Glutamatergic neuron (in vitro differentiated cells): ENCODE results near the gene NUP93. TPM values are rescaled to one million over a fixed set of nuclear protein-coding genes. Genes with fewer than 3 reads are reported as not detected.

Source experiments
- DNase-seq: peaks from one replicate; pipeline ENCODE4 v3.0.0; 2022
- H3K27ac Mint-ChIP-seq: one replicate; pipeline ENCODE4 v1.8.0; 2020; ENCODE audit warnings: mild to moderate bottlenecking, mixed read lengths, inconsistent platforms; ENCODE audit not compliant: unreplicated experiment
- H3K27me3 Mint-ChIP-seq: one replicate; pipeline ENCODE4 v1.8.0; 2020; ENCODE audit warnings: mild to moderate bottlenecking, moderate library complexity, mixed read lengths, inconsistent platforms; ENCODE audit not compliant: unreplicated experiment
- H3K36me3 Mint-ChIP-seq: one replicate; pipeline ENCODE4 v1.8.0; 2020; ENCODE audit warnings: mild to moderate bottlenecking, mixed read lengths, inconsistent platforms; ENCODE audit not compliant: unreplicated experiment
- H3K4me1 Mint-ChIP-seq: one replicate; pipeline ENCODE4 v1.8.0; 2020; ENCODE audit warnings: mild to moderate bottlenecking, low read depth, mixed read lengths, inconsistent platforms; ENCODE audit not compliant: unreplicated experiment
- H3K4me3 Mint-ChIP-seq: one replicate; pipeline ENCODE4 v1.8.0; 2020; ENCODE audit warnings: mild to moderate bottlenecking, mixed read lengths, inconsistent platforms; ENCODE audit not compliant: unreplicated experiment
- H3K9me3 Mint-ChIP-seq: one replicate; pipeline ENCODE4 v1.8.0; 2020; ENCODE audit warnings: mild to moderate bottlenecking, moderate library complexity, mixed read lengths, inconsistent platforms; ENCODE audit not compliant: unreplicated experiment
- CTCF ChIP-seq: fragments of 200-600 bp; sonication (generic); IDR thresholded peaks from one replicate; pipeline ENCODE4 v1.5.0; 2021; ENCODE audit not compliant: partially characterized antibody, unreplicated experiment
- total RNA-seq: library from RNA; stranded (reverse); fragmentation: NEBNext Ultra II Directional; extraction: Animal tissue kit (Norgen Biotek cat#: 25700); gene quantifications from one replicate; pipeline ENCODE4 v1.2.1, GENCODE V29; 2021; ENCODE audit not compliant: unreplicated experiment

NUP93 gene
- total RNA-seq, 1 donor from 2014 or later, result 84.1 TPM

DNA sequence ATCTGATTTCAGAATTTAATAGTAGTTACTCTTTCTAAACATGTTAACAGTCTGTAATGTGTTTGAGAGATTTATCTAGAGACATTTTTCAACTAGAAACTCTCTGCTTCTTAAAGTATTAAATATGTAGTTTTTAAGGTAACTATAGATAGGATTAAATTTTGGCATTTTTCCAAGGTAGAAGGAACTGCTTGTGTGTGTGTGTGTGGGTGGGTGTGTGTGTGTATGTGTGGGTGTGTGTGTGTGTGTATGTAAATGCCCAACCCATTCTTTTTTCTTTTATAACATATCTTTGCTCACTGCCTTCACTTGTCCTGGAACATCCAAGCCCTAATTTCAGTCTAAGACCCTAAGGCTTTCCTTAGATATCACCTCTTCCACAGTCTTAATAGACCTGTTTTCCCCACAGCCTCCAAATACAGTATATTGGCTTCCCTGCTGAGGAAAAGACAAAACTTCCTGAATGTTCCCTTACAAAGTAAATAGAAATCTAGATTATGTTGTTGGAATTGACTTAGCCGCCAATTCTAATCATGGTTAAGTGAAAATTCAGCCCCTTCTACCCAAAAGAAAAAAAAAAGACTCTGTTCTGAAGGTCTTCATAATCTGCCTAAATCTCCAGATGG is 33.5 kb downstream of the NUP93 start:
- Mint-ChIP-seq H3K4me1 (peaks cover 6% of the 10 kb centered on the region), H3K9me3 (peaks cover 2% of the 10 kb centered on the region)

DNA sequence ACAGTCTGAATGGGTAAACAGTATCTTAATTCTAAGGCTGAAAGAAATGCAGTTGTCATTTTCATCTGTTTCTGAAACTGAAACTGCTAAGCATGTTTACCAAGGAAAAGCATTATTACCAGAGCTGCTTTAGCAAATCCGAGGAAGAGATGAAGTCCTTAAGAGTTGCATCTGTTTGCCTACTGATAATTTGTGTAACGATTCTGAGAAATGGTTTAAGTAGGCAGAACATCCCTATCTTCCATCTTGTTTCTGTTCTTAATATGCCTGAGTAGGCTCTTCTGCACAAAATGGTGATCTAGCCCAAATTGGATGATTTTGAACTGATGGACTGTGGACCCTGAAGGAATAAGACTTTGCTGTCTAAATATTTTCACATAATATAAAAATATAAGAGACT is 34.9 kb downstream of the NUP93 start:
- TF ChIP-seq CTCF, result no peak
- Mint-ChIP-seq H3K4me1 (peaks cover 6% of the 10 kb centered on the region), H3K9me3 (peaks cover 2% of the 10 kb centered on the region), H3K27ac (no peak overlapping the region), H3K36me3 (no peaks in the 10 kb centered on the region), H3K27me3 (peaks cover 2% of the 10 kb centered on the region), H3K4me3 (no peak overlapping the region)
- no peak for DNase-seq

More for the DNA sequence above, 33.5 kb downstream of the NUP93 start:
- Mint-ChIP-seq H3K27ac (no peak overlapping the region), H3K36me3 (no peaks in the 10 kb centered on the region), H3K27me3 (peaks cover 2% of the 10 kb centered on the region), H3K4me3 (no peak overlapping the region)
- no peak for TF ChIP-seq CTCF
- DNase-seq, result no peak

DNA sequence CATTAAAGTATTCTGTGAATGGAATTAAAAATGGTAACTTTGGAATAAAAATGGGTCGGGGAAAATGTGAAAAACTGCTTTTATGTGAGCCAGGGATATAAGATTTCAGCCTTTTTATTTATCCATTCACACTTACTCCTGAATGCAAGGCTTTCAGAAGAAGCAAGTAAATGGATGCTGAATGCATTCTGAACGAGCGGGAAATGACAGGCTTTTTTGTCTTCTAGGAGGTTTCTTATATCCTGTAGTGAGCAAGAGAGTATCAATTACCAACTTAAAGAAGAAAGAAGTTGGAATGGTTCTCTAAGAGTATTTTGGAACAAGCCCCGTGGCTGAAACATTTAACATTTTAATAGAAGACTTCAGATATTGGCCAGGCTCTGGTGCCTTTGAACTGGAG is 36.0 kb downstream of the NUP93 start:
- H3K9me3 Mint-ChIP-seq, result peaks cover 2% of the 10 kb centered on the region
- no peaks in the 10 kb centered on the region for H3K36me3 Mint-ChIP-seq
- H3K4me3 Mint-ChIP-seq, result no peak overlapping the region
- TF ChIP-seq CTCF, result no peak
- H3K27me3 Mint-ChIP-seq, result peaks cover 2% of the 10 kb centered on the region
- no peak for DNase-seq
- H3K27ac Mint-ChIP-seq, result no peak overlapping the region
- H3K4me1 Mint-ChIP-seq, result peaks cover 6% of the 10 kb centered on the region

- TF ChIP-seq CTCF, result no peak
- peaks cover 2% of the 10 kb centered on the region for H3K27me3 Mint-ChIP-seq
- H3K27ac Mint-ChIP-seq, result peak overlapping the region; percentile 69
- no peak overlapping the region for H3K4me3 Mint-ChIP-seq
- peaks cover 2% of the 10 kb centered on the region for H3K9me3 Mint-ChIP-seq
- H3K36me3 Mint-ChIP-seq, result no peaks in the 10 kb centered on the region
- no peak for DNase-seq
- H3K4me1 Mint-ChIP-seq, result peaks cover 6% of the 10 kb centered on the region
These were observed 37.1 kb downstream of the NUP93 start for GRCh38 chr16:56767024-56767423.

- Mint-ChIP-seq H3K27ac (no peak overlapping the region), H3K9me3 (peaks cover 2% of the 10 kb centered on the region), H3K36me3 (no peaks in the 10 kb centered on the region), H3K4me3 (no peak overlapping the region), H3K4me1 (peaks cover 8% of the 10 kb centered on the region), H3K27me3 (no peaks in the 10 kb centered on the region)
- TF ChIP-seq CTCF, result no peak
- no peak for DNase-seq
These were observed 39.7 kb downstream of the NUP93 start for GRCh38 chr16:56769677-56770076.
